ENCODE measurements around the gene ARSB. TPM values are rescaled to one million over a fixed set of nuclear protein-coding genes. Genes with fewer than 3 reads are reported as not detected.

Gene ARSB
- total RNA-seq, 1 experiment from 2014 or later = 8.4 TPM

DNA sequence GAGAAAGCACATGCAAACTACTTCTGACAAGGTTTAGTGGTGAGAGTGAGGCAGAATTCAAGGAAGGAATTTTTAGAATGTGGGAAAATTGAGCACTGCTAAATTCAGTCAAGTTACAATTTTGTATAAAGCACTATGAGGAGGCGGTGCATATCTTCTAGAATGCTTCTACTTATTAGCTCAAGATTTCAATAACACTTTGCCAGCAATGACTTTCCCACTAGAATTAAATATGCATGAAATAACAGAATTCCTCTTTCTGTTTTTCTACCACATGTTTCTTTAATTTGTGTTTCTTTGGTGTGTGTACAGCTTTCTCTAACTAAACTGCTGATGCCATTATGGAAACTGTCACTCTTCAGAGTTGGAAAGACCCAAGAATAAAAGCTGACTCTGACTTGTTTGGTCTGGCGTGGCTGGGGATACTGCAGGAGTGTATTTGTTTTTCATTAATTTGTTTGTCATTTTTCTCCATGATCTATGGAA, 163.5 kb downstream of the ARSB start:
- intact Hi-C loops (cut with micrococcal nuclease; ENCODE audit: unreplicated experiment) = no loop called here
- DNase-seq = no peak
- Histone ChIP-seq H3K9me3 (ENCODE audit: insufficient read depth, low read depth) (no peaks in the 10 kb centered on the region), H3K4me1 (replicated peaks; ENCODE audit: insufficient read depth) (no peaks in the 10 kb centered on the region), H3K4me2 (no peak overlapping the region), H3K4me3 (no peak overlapping the region), H3K9me2 (ENCODE audit: insufficient read depth) (no peaks in the 10 kb centered on the region), H3K79me2 (ENCODE audit: low read depth) (no peaks in the 10 kb centered on the region), H3F3A (ENCODE audit: insufficient read depth, low read depth) (no peaks in the 10 kb centered on the region), H3K27ac (no peak overlapping the region), H4K20me1 (ENCODE audit: insufficient read depth) (no peaks in the 10 kb centered on the region), H3K36me3 (ENCODE audit: low read depth) (no peaks in the 10 kb centered on the region), H3K27me3 (ENCODE audit: insufficient read depth, low read depth) (no peaks in the 10 kb centered on the region), H2AFZ (no peak overlapping the region)
- TF ChIP-seq EZH2 (IDR thresholded peaks at IDR 0.05; ENCODE audit: low read depth) (no peak), CTCF (conservative IDR thresholded peaks at IDR 0.05) (no peak)
- CTCF ChIA-PET = no interaction called here
- no TSS peak for BruUV-seq (replicated peaks)
- POLR2A ChIA-PET (ENCODE audit: unreplicated experiment) = no interaction called here

DNA sequence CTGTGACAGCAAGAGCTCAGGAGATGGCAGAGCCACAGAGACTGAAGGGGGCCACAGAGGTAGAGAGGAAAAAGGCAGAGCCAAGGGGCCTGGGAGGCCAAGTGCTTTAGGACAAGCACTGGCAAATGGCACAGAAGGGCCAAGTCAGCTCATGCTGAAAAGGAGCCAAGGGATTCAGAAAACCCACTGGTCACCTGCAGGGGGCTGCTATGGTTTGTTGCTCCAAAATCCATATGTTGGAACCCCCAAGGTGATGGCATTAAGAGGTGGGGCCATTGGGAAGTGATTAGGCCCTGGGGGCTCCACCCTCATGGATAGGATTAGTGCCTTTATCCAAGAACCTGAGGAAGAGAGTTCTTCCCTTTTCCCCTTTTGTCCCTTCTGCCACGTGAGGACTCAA, 165.4 kb downstream of the ARSB start:
- POLR2A ChIA-PET (ENCODE audit: unreplicated experiment) = no interaction called here
- no TSS peak for BruUV-seq (replicated peaks)
- intact Hi-C loops (cut with micrococcal nuclease; ENCODE audit: unreplicated experiment) = no loop called here

GRCh38 chr5:78819166-78819565, 165.9 kb downstream of the ARSB start:
- Histone ChIP-seq H3K4me2 (no peak overlapping the region), H3K9me2 (ENCODE audit: insufficient read depth) (no peaks in the 10 kb centered on the region), H3F3A (ENCODE audit: insufficient read depth, low read depth) (no peaks in the 10 kb centered on the region), H3K27me3 (ENCODE audit: insufficient read depth, low read depth) (no peaks in the 10 kb centered on the region), H3K79me2 (ENCODE audit: low read depth) (no peaks in the 10 kb centered on the region), H3K4me3 (no peak overlapping the region), H3K4me1 (replicated peaks; ENCODE audit: insufficient read depth) (no peaks in the 10 kb centered on the region), H3K9me3 (ENCODE audit: insufficient read depth, low read depth) (no peaks in the 10 kb centered on the region), H4K20me1 (ENCODE audit: insufficient read depth) (no peaks in the 10 kb centered on the region), H2AFZ (no peak overlapping the region), H3K36me3 (ENCODE audit: low read depth) (no peaks in the 10 kb centered on the region), H3K27ac (no peak overlapping the region)
- intact Hi-C loops (cut with micrococcal nuclease; ENCODE audit: unreplicated experiment) = no loop called here
- CTCF ChIA-PET = interaction anchor here (0.6 kb wide), 1 partner anchor 1988 kb away, joined by 3 read pairs; no protein-coding TSS in a partner anchor
- no peak for TF ChIP-seq EZH2 (IDR thresholded peaks at IDR 0.05; ENCODE audit: low read depth)
- no peak for TF ChIP-seq CTCF (conservative IDR thresholded peaks at IDR 0.05)
- no peak for DNase-seq
- POLR2A ChIA-PET (ENCODE audit: unreplicated experiment) = no interaction called here
- BruUV-seq (replicated peaks) = no TSS peak

More for the DNA sequence above, 165.4 kb downstream of the ARSB start:
- H3K27ac ChIP-seq = no peak overlapping the region
- no peaks in the 10 kb centered on the region for H4K20me1 ChIP-seq (ENCODE audit: insufficient read depth)
- no peak overlapping the region for H3K4me3 ChIP-seq
- no peak overlapping the region for H2AFZ ChIP-seq
- TF ChIP-seq EZH2 (IDR thresholded peaks at IDR 0.05; ENCODE audit: low read depth) = no peak
- TF ChIP-seq CTCF (conservative IDR thresholded peaks at IDR 0.05) = no peak
- H3K27me3 ChIP-seq (ENCODE audit: insufficient read depth, low read depth) = no peaks in the 10 kb centered on the region
- H3K9me3 ChIP-seq (ENCODE audit: insufficient read depth, low read depth) = no peaks in the 10 kb centered on the region
- H3F3A ChIP-seq (ENCODE audit: insufficient read depth, low read depth) = no peaks in the 10 kb centered on the region
- no peaks in the 10 kb centered on the region for H3K36me3 ChIP-seq (ENCODE audit: low read depth)
- CTCF ChIA-PET = interaction anchor here (0.6 kb wide), 1 partner anchor 1989 kb away, joined by 3 read pairs; no protein-coding TSS in a partner anchor
- no peaks in the 10 kb centered on the region for H3K9me2 ChIP-seq (ENCODE audit: insufficient read depth)
- no peaks in the 10 kb centered on the region for H3K79me2 ChIP-seq (ENCODE audit: low read depth)
- no peaks in the 10 kb centered on the region for H3K4me1 ChIP-seq (replicated peaks; ENCODE audit: insufficient read depth)
- no peak overlapping the region for H3K4me2 ChIP-seq
- DNase-seq = no peak

Measured in PC-9 (cell line).